HEK293 (cell line): ENCODE measurements around the gene PGC.

Experiments used
- CTCF ChIA-PET: fragments of 350-600 bp; formaldehyde crosslinking; extraction: SDS; loops from one replicate; lab custom pipeline; 2021; ENCODE audit warnings: antibody characterized with exemption; lab: Yijun Ruan, JAX
- POLR2A ChIA-PET: fragments of 300-600 bp; formaldehyde crosslinking; extraction: SDS; loops from one replicate; lab custom pipeline; 2020; ENCODE audit warnings: antibody characterized with exemption, inconsistent platforms; lab: Yijun Ruan, JAX
- H3K27ac ChIP-seq: fragments of 200-500 bp; sonication (Bioruptor generic); 2 replicates; pipeline ENCODE4 v1.5.1; 2014; ENCODE audit warnings: low read depth, low read length, control low read depth, inconsistent platforms; ENCODE audit errors: extremely low read depth
- H3K36me3 ChIP-seq, 2 experiments: fragments of 200-500 bp in 1 of 2; sonication (Bioruptor generic) in 1 of 2; 1 replicate in 1 of 2; 2 replicates in 1 of 2; pipeline ENCODE4 v1.5.1; 2014 to 2017; ENCODE audit warnings: inconsistent platforms in 2 of 2, low read length in 2 of 2; ENCODE audit not compliant: control insufficient read depth in 2 of 2, insufficient read depth in 1 of 2
- H3K4me1 ChIP-seq: fragments of 200-500 bp; sonication (Bioruptor generic); 2 replicates; pipeline ENCODE4 v1.5.1; 2014; ENCODE audit warnings: mild to moderate bottlenecking, low read length, inconsistent platforms; ENCODE audit not compliant: control insufficient read depth, insufficient read depth
- H3K4me3 ChIP-seq: 2 replicates; pipeline ENCODE4 v1.5.1; 2011; ENCODE audit warnings: low read depth, mild to moderate bottlenecking, control low read depth, low read length, moderate library complexity
- H3K9me3 ChIP-seq: fragments of 200-500 bp; sonication (Bioruptor generic); 2 replicates; pipeline ENCODE4 v1.5.1; 2014; ENCODE audit warnings: low read depth, low read length, inconsistent platforms; ENCODE audit not compliant: control insufficient read depth, insufficient read depth
- FEZF1 ChIP-seq: fragments of 450-650 bp; formaldehyde crosslinking; IDR thresholded peaks from 2 replicates; pipeline ENCODE4 v1.5.1; 2016; ENCODE audit warnings: missing biosample characterization, missing genetic modification characterization
- KLF16 ChIP-seq: fragments of 450-650 bp; formaldehyde crosslinking; IDR thresholded peaks from 2 replicates; pipeline ENCODE4 v1.5.1; 2017; ENCODE audit warnings: missing biosample characterization, missing genetic modification characterization
- KLF8 ChIP-seq: fragments of 450-650 bp; formaldehyde crosslinking; IDR thresholded peaks from 2 replicates; pipeline ENCODE4 v1.5.1; 2016; ENCODE audit warnings: missing biosample characterization, missing genetic modification characterization
- PRDM1 ChIP-seq: fragments of 450-650 bp; formaldehyde crosslinking; IDR thresholded peaks from 2 replicates; pipeline ENCODE4; 2016; ENCODE audit warnings: missing biosample characterization, missing genetic modification characterization
- PRDM10 ChIP-seq: fragments of 450-650 bp; formaldehyde crosslinking; IDR thresholded peaks from 2 replicates; pipeline ENCODE4 v1.5.1; 2016; ENCODE audit warnings: missing biosample characterization, missing genetic modification characterization
- ZBTB48 ChIP-seq: fragments of 450-650 bp; formaldehyde crosslinking; IDR thresholded peaks from 2 replicates; pipeline ENCODE4 v1.5.1; 2016; ENCODE audit warnings: missing biosample characterization, missing genetic modification characterization
- ZNF10 ChIP-seq: fragments of 450-650 bp; formaldehyde crosslinking; IDR thresholded peaks from 2 replicates; pipeline ENCODE4 v1.5.1; 2017; ENCODE audit warnings: missing biosample characterization, missing genetic modification characterization
- ZNF114 ChIP-seq: fragments of 450-650 bp; formaldehyde crosslinking; IDR thresholded peaks from 2 replicates; pipeline ENCODE4 v1.5.0; 2017; ENCODE audit warnings: missing biosample characterization, missing genetic modification characterization
- ZNF138 ChIP-seq: fragments of 450-650 bp; formaldehyde crosslinking; IDR thresholded peaks from 2 replicates; pipeline ENCODE4 v1.5.1; 2016; ENCODE audit warnings: missing biosample characterization, missing genetic modification characterization, borderline replicate concordance
- ZNF148 ChIP-seq: fragments of 450-650 bp; formaldehyde crosslinking; IDR thresholded peaks from 2 replicates; pipeline ENCODE4 v1.5.0; 2017; ENCODE audit warnings: missing biosample characterization, missing genetic modification characterization, borderline replicate concordance
- ZNF184 ChIP-seq: fragments of 450-650 bp; IDR thresholded peaks from 2 replicates; pipeline ENCODE4 v1.5.1; 2018; ENCODE audit warnings: missing biosample characterization, mild to moderate bottlenecking, missing genetic modification characterization
- ZNF24 ChIP-seq: fragments of 450-650 bp; formaldehyde crosslinking; IDR thresholded peaks from 2 replicates; pipeline ENCODE4 v1.5.1; 2016; ENCODE audit warnings: missing biosample characterization, missing genetic modification characterization
- ZNF335 ChIP-seq: fragments of 450-650 bp; formaldehyde crosslinking; conservative IDR thresholded peaks from 2 replicates; pipeline ENCODE4 v1.5.1; 2016; ENCODE audit warnings: missing biosample characterization, missing genetic modification characterization
- ZNF391 ChIP-seq: fragments of 450-650 bp; formaldehyde crosslinking; IDR thresholded peaks from 2 replicates; pipeline ENCODE4 v1.5.1; 2016; ENCODE audit warnings: low read depth, missing biosample characterization, missing genetic modification characterization, borderline replicate concordance
- ZNF48 ChIP-seq: fragments of 450-650 bp; formaldehyde crosslinking; IDR thresholded peaks from 2 replicates; pipeline ENCODE4 v1.5.1; 2016; ENCODE audit warnings: missing biosample characterization, missing genetic modification characterization
- ZNF544 ChIP-seq: fragments of 450-650 bp; formaldehyde crosslinking; IDR thresholded peaks from 2 replicates; pipeline ENCODE4 v1.5.0; 2017; ENCODE audit warnings: missing biosample characterization, missing genetic modification characterization
- ZNF549 ChIP-seq: fragments of 450-650 bp; IDR thresholded peaks from 2 replicates; pipeline ENCODE4 v1.5.1; 2018; ENCODE audit warnings: missing biosample characterization, missing genetic modification characterization, mild to moderate bottlenecking, inconsistent platforms, moderate library complexity
- ZNF555 ChIP-seq: fragments of 450-650 bp; formaldehyde crosslinking; conservative IDR thresholded peaks from 2 replicates; pipeline ENCODE4 v1.5.1; 2017; ENCODE audit warnings: missing biosample characterization, mild to moderate bottlenecking, missing genetic modification characterization, inconsistent platforms
- ZNF561 ChIP-seq: fragments of 450-650 bp; IDR thresholded peaks from 2 replicates; pipeline ENCODE4 v1.5.1; 2018; ENCODE audit warnings: missing biosample characterization, missing genetic modification characterization, borderline replicate concordance
- ZNF585B ChIP-seq: fragments of 450-650 bp; formaldehyde crosslinking; IDR thresholded peaks from 2 replicates; pipeline ENCODE4 v1.5.1; 2016; ENCODE audit warnings: missing biosample characterization, missing genetic modification characterization
- ZNF660 ChIP-seq: fragments of 450-650 bp; IDR thresholded peaks from 2 replicates; pipeline ENCODE4 v1.5.1; 2018; ENCODE audit warnings: missing biosample characterization, mild to moderate bottlenecking, missing genetic modification characterization
- ZNF692 ChIP-seq: fragments of 450-650 bp; formaldehyde crosslinking; IDR thresholded peaks from 2 replicates; pipeline ENCODE4 v1.5.1; 2016; ENCODE audit warnings: missing biosample characterization, missing genetic modification characterization
- ZNF701 ChIP-seq: fragments of 450-650 bp; formaldehyde crosslinking; IDR thresholded peaks from 2 replicates; pipeline ENCODE4 v1.5.1; 2016; ENCODE audit warnings: missing biosample characterization, missing genetic modification characterization
- ZNF768 ChIP-seq: fragments of 450-650 bp; formaldehyde crosslinking; IDR thresholded peaks from 2 replicates; pipeline ENCODE4 v1.5.1; 2018; ENCODE audit warnings: missing biosample characterization, mild to moderate bottlenecking, missing genetic modification characterization
- ZNF792 ChIP-seq: fragments of 450-650 bp; formaldehyde crosslinking; IDR thresholded peaks from 2 replicates; pipeline ENCODE4 v1.5.1; 2016; ENCODE audit warnings: missing biosample characterization, missing genetic modification characterization

The PGC gene

GRCh38 chr6:41721414-41721813 is 25.8 kb downstream of the PGC start:
- Histone ChIP-seq H3K4me1 (no peaks in the 10 kb centered on the region; the same call in 1 of the 2 replicates), H3K9me3 (no peaks in the 10 kb centered on the region), H3K36me3 (no peaks in the 10 kb centered on the region), H3K27ac (no peak overlapping the region), H3K4me3 (no peak overlapping the region)
- TF ChIP-seq ZNF792 (no peak), ZNF701 (tag by site-specific recombination) (no peak), ZNF660 (tag by site-specific recombination) (no peak), ZNF24 (no peak), ZNF48 (tag by site-specific recombination) (no peak), ZNF114 (tag by site-specific recombination) (no peak), PRDM1 (tag by site-specific recombination) (no peak), ZNF148 (tag by site-specific recombination) (no peak), ZNF549 (tag by site-specific recombination) (no peak), ZNF184 (tag by site-specific recombination) (no peak), PRDM10 (no peak), ZNF585B (tag by site-specific recombination) (no peak)
- POLR2A ChIA-PET: interaction anchor here (0.9 kb wide), 1 partner anchor 13 kb away, joined by 4 read pairs; no protein-coding TSS in a partner anchor
- CTCF ChIA-PET: interaction anchor here (1.0 to 1.5 kb wide), 4 partner anchors 13 to 127 kb away, joined by 3 to 5 read pairs (median 3); no protein-coding TSS in a partner anchor

- Histone ChIP-seq H3K9me3 (no peaks in the 10 kb centered on the region), H3K27ac (no peak overlapping the region), H3K4me1 (peaks cover 3% of the 10 kb centered on the region), H3K4me3 (no peak overlapping the region), H3K36me3 (no peaks in the 10 kb centered on the region)
- ChIA-PET POLR2A (no interaction called here), CTCF (interaction anchor here (0.7 to 5.8 kb wide), 3 partner anchors 14 to 352 kb away, joined by 3 to 71 read pairs (median 4); no protein-coding TSS in a partner anchor)
- TF ChIP-seq FEZF1 (tag by site-specific recombination): no peak
- TF ChIP-seq ZNF555 (tag by site-specific recombination): no peak
- no peak for TF ChIP-seq ZBTB48 (tag by site-specific recombination)
- TF ChIP-seq ZNF692 (tag by site-specific recombination): no peak
- TF ChIP-seq ZNF10 (tag by site-specific recombination): no peak
- no peak for TF ChIP-seq ZNF544 (tag by site-specific recombination)
- no peak for TF ChIP-seq ZNF391 (tag by site-specific recombination)
- TF ChIP-seq ZNF138 (tag by site-specific recombination): no peak
- TF ChIP-seq ZNF148 (tag by site-specific recombination): no peak
- no peak for TF ChIP-seq ZNF561 (tag by site-specific recombination)
- no peak for TF ChIP-seq ZNF335
- TF ChIP-seq KLF16 (tag by site-specific recombination): no peak
- no peak for TF ChIP-seq KLF8
- no peak for TF ChIP-seq ZNF768 (tag by site-specific recombination)
Measured at GRCh38 chr6:41720783-41721182, 26.4 kb downstream of the PGC start.
